Coronary artery (tissue), 2 donors: ENCODE measurements around the gene PLK1.
"Not testable (repeated sequence)": the region's sequence is repeated elsewhere in the genome, so short reads cannot be mapped to it uniquely, and the experiment has no call there.

Experiments
- DNase-seq: peaks from one replicate; pipeline ENCODE4 v3.0.0-alpha.2; 2017; ENCODE audit warnings: low spot score
- H3K27ac ChIP-seq, 2 donors: fragments of 200-600 bp; sonication (generic); one replicate each; pipeline ENCODE4 v1.5.1; 2016 to 2019
- H3K4me3 ChIP-seq: fragments of 200-600 bp; sonication (generic); 2 replicates; pipeline ENCODE4 v1.5.1; 2016; ENCODE audit warnings: mild to moderate bottlenecking, moderate library complexity
- CTCF ChIP-seq: fragments of 200-600 bp; sonication (generic); IDR thresholded peaks from one replicate; pipeline ENCODE4 v1.5.1; 2019; ENCODE audit warnings: antibody characterized with exemption

The PLK1 gene

GRCh38 chr16:23726710-23727109 lies 48.0 kb downstream of the PLK1 start:
- no peak for DNase-seq
- Histone ChIP-seq H3K4me3 (no peak overlapping the region), H3K27ac (no peak overlapping the region)
- TF ChIP-seq CTCF, result no peak

GRCh38 chr16:23728112-23728477 lies 49.4 kb downstream of the PLK1 start:
- DNase-seq, result no peak
- Histone ChIP-seq H3K27ac (no peak overlapping the region), H3K4me3 (no peak overlapping the region)
- no peak for TF ChIP-seq CTCF

- no peak for DNase-seq
- TF ChIP-seq CTCF, result no peak
- H3K4me3 ChIP-seq, result no peak overlapping the region
- H3K27ac ChIP-seq, result no peak overlapping the region
These were observed 51.1 kb downstream of the PLK1 start for GRCh38 chr16:23729503-23730424.

GRCh38 chr16:23734176-23734893 lies 55.6 kb downstream of the PLK1 start:
- no peak overlapping the region for H3K27ac ChIP-seq
- H3K4me3 ChIP-seq, result no peak overlapping the region
- no peak for TF ChIP-seq CTCF
- DNase-seq, result no peak

GRCh38 chr16:23737423-23738028 lies 58.8 kb downstream of the PLK1 start:
- not testable (repeated sequence) for H3K27ac ChIP-seq, H3K4me3 ChIP-seq, DNase-seq

- DNase-seq, result no peak
- H3K27ac ChIP-seq, result no peak overlapping the region
- H3K4me3 ChIP-seq, result no peak overlapping the region
- no peak for TF ChIP-seq CTCF
These were observed 60.8 kb downstream of the PLK1 start for GRCh38 chr16:23739516-23739915.
